Lower leg skin (tissue), 3 donors: ENCODE measurements around the gene PDSS2.

Experiments used
- POLR2A ChIP-seq, 2 donors: fragments of 450-650 bp; IDR thresholded peaks; one replicate each; pipeline ENCODE4 v1.6.1; 2016 to 2017; ENCODE audit warnings: antibody characterized with exemption in 2 of 2, mild to moderate bottlenecking in 1 of 2, moderate library complexity in 1 of 2
- TF ChIP-seq, protein P1 (sequence below), 3 donors: fragments of 450-650 bp; IDR thresholded peaks; one replicate each; pipeline ENCODE4 v1.5.1; 2016; ENCODE audit warnings: antibody characterized with exemption in 3 of 3, mild to moderate bottlenecking in 3 of 3, moderate library complexity in 2 of 3

DNA sequence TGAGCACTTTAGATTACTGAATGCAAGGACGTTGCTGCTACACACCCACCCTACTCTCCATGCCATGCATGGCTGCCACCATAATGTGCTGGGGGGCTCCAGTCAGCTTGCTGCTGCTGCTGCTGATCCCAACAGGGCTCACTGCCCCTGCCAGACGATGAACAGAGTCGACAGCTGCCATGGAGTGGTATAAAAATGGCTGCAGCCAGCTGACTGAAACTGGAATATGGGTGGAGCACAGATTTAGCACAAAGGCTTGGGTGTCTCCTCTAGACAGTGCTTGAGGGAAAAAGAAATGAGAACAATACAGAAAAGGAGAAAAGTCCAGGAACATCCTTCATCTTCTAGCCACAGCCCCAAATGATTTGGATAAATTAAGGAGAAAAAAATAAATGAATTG lies 150.7 kb downstream of the PDSS2 start:
- TF ChIP-seq POLR2A (IDR thresholded peaks at IDR 0.05): no peak
- TF ChIP-seq, protein P1, sequence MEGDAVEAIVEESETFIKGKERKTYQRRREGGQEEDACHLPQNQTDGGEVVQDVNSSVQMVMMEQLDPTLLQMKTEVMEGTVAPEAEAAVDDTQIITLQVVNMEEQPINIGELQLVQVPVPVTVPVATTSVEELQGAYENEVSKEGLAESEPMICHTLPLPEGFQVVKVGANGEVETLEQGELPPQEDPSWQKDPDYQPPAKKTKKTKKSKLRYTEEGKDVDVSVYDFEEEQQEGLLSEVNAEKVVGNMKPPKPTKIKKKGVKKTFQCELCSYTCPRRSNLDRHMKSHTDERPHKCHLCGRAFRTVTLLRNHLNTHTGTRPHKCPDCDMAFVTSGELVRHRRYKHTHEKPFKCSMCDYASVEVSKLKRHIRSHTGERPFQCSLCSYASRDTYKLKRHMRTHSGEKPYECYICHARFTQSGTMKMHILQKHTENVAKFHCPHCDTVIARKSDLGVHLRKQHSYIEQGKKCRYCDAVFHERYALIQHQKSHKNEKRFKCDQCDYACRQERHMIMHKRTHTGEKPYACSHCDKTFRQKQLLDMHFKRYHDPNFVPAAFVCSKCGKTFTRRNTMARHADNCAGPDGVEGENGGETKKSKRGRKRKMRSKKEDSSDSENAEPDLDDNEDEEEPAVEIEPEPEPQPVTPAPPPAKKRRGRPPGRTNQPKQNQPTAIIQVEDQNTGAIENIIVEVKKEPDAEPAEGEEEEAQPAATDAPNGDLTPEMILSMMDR (IDR thresholded peaks at IDR 0.05): no peak
